ENCODE data around the gene PUM2.

DNA sequence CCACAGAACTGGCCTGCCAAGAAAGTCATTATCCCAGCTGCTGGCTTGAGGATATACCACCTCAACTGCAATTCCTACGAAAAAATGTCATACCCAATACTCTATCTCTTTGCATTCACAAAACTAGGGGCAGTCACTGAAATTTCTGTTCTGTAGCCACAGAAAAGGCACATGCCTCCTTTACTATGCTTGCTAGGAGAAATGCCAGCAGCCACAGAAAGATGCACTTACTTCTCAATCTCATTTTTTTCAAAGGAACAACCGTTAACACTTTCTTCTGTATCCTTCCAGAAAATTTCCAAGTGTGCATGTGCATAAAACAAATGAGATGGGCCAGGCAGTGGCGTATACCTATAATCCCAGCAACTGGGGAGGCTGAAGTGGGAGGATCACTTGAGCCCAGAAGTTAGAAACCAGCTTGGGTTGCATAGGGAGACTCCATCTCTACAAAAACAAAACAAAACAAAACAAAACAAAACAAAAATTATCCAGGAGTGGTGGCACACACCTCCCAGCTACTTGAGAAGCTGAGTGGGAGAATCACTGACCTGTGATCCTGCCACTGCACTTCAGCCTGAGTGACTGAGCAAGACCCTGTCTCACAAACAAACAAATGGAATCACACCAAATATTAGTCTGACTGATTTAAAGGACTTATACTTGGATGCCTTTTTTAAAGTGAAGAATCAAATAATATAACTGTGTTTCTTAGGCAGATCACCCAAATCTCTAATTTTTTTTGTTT, 22.4 kb upstream of the PUM2 start:
- no peak for TF ChIP-seq EZH2 (IDR thresholded peaks at IDR 0.05; ENCODE audit: insufficient read depth, poor library complexity, severe bottlenecking)
- TF ChIP-seq EZH2phosphoT487 (IDR thresholded peaks at IDR 0.05; ENCODE audit: insufficient read depth, low read depth), result no peak

Measured in GM23248 (cell line).